Eye (tissue), 1 donor: ENCODE measurements around the gene FAM216A.
"Not testable (repeated sequence)": the region's sequence is repeated elsewhere in the genome, so short reads cannot be mapped to it uniquely, and the experiment has no call there.

Source experiments
- DNase-seq: peaks from one replicate; pipeline ENCODE4 v3.0.0-alpha.2; 2015

Gene FAM216A

GRCh38 chr12:110501752-110502738 lies 33.4 kb downstream of the FAM216A start, which contains the start of the genes RAD9B and VPS29:
RAD9B (plus strand) TSS chr12:110502331; CDS start chr12:110502338, 7 bp downstream.
VPS29 (minus strand) TSS chr12:110502111; CDS start chr12:110502051, 60 bp downstream.
- peak; percentile 99 for DNase-seq

DNA sequence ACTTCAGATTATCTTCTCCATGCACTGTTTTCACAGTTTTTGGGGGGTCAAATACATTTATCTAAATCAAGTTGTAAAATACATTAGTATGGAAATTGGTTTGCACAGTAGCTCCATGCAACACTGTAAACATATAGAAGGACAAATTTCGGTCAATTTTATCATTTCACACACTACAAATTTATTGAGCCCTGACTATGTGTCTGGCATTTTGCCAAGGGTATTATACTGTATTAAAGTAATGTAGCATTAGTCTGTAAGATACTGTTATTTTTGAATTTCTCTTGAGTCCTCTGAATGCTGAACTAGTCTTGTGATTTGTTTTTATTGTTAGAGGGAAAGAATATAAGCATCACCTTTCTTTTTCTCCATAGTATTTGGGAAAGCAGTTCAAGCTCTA lies 34.8 kb downstream of the FAM216A start:
- DNase-seq: no peak

- DNase-seq: no peak
Measured at GRCh38 chr12:110505332-110505731, 36.7 kb downstream of the FAM216A start.

- no peak for DNase-seq
Measured at GRCh38 chr12:110508071-110508586, 39.5 kb downstream of the FAM216A start.

- no peak for DNase-seq
Measured at GRCh38 chr12:110513842-110514241, 45.2 kb downstream of the FAM216A start.

- DNase-seq: no peak
Measured at GRCh38 chr12:110514363-110514762, 45.7 kb downstream of the FAM216A start.

GRCh38 chr12:110516995-110517394 lies 48.4 kb downstream of the FAM216A start:
- no peak for DNase-seq

GRCh38 chr12:110518014-110518413 lies 49.4 kb downstream of the FAM216A start:
- DNase-seq: not testable (repeated sequence)

DNA sequence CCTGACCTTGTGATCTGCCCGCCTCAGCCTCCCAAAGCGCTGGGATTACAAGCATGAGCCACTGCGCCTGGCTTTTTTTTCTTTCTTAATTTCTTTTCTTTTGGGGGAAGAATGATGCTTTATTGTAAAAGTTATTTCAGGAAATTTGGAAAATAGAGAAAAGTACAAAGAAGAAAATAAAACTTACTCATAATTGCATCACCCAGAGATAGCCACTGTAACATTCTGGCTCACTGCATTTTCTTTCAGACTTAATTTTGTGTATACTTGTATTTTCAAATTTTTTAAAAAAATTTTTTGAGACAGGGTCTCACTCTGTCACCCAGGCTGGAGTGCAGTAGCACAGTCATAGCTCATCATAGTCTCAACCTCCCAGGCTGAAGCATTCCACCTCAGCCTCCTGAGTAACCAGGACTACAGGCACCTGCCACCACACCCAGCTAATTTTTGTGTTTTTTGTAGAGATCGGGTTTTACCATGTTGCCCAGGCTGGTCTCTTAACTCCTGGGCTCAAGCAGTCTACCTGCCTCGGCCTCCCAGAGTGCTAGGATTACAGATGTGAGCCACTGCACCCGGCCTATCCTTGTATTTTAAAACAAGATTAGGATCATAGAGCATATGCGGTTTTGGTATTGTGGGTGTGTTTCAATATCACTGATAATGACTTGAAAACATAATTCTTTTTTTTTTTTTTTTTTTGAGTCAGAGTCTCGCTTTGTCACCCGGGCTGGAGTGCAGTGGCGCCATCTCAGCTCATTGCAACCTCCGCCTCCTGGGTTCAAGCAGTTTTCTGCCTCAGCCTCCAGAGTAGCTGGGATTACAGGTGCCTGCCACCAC lies 52.4 kb downstream of the FAM216A start:
- not testable (repeated sequence) for DNase-seq

GRCh38 chr12:110528277-110528839 lies 59.7 kb downstream of the FAM216A start:
- DNase-seq: no peak

GRCh38 chr12:110530511-110530910 lies 61.9 kb downstream of the FAM216A start:
- DNase-seq: no peak

GRCh38 chr12:110531741-110532333 lies 63.2 kb downstream of the FAM216A start:
- no peak for DNase-seq

- DNase-seq: no peak
Measured at GRCh38 chr12:110532644-110533043, 64.0 kb downstream of the FAM216A start.

DNA sequence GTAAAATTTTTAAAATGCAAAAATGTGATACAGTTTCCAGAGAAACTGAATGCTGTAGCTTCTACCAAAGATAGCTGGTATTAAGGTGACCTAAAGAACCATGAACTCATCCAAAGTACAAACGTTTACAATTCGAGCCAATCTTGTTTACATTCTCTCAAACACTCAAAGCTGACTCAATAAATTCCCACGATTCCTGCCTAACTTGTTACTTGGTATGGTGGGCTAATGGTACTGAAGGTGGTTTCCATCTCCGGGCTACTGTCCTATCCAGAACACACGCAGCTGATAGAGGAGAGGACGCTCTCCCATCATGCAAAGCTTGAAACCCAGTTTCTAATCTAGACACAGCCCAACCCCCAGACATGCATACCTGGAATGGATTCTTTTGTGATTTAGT lies 65.0 kb downstream of the FAM216A start:
- DNase-seq: no peak

DNA sequence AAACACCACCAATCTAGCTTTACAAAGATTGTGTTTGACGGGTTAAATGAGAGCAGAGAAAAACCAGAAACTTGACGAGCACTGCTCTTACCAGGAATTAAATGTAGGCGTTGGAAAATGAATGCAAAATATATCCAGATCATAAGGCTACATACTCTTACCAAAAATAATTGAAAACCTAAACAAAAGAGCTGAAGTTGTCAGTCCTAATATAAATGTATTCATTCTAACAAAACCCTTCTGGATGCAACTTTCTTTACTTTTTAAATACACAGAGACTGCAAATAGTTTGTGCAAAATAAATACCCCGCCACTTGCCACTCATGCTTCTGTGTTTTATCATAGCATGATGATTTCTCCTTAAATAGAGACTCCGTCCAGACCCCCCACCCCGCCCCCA lies 66.2 kb downstream of the FAM216A start:
- no peak for DNase-seq

DNA sequence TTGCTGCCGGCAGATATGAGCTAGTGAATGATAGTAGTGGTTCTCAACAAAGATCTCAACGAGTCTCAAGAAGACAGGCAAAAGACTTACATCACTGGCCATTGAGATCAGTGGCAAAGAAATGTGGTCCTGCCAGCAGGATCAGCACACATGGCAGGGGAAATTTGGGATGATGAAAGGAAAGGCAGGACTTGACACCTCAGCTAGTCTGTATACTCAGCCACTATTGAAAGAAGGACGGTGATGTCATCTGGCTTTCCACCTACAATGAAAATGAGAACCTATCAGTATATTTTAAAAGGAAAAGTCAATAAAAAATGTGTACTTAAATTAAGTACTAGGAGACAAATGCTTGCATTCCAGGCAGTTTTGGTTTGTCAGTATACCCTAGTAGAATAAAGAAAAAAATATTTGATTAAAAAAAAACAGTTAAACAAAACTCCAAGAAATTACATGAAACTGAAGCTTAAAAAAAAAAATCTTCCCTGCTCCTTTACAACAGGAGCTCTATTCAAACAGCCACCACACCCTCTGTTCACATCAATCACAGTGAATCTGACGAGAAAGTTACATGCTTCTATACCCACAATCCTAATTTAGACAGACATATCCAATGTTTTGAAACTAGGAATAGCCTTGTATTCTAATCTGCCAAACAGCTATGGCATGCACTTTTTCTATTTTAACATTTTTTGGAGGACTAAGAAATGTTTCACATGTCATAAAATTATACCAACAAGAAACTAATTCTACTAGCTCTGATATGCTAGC lies 68.4 kb downstream of the FAM216A start:
- DNase-seq: no peak

DNA sequence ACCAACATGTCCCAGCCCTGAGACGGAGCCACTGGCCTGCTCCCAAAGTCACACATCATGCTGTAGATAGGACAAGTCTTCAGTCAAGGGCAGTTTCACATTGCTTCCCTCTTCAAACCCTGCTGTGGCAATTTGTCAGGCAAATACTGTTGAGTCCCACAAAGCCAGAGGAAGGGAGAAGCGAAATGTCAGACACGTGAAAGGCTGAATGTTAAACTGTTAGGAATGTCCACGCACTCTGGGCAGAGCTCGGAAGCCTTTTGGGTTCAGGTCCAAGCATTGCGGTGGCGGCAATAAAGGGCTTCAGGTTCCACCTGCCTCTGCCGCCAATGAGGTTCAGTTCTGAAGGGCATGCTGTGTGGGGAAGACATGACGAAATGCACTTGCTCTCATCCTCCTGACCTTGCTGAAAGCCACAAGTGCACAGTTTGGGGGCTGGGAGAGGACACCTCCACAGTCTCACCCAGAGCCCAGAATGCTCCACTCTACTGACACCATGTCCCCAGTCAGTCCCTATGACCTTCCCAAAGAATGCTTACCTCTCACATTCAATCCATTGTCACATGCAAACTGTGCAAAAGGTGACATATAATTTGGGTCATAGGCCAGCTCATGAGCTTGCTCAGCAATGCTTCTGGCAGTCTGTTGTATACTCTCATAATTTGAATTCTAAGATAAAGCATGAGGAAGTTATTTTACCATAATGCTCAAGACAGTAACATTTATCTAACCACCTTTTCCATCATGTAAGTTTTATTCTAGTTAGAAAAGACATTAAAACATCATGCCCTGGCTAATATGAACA lies 69.2 kb downstream of the FAM216A start:
- DNase-seq: no peak

DNA sequence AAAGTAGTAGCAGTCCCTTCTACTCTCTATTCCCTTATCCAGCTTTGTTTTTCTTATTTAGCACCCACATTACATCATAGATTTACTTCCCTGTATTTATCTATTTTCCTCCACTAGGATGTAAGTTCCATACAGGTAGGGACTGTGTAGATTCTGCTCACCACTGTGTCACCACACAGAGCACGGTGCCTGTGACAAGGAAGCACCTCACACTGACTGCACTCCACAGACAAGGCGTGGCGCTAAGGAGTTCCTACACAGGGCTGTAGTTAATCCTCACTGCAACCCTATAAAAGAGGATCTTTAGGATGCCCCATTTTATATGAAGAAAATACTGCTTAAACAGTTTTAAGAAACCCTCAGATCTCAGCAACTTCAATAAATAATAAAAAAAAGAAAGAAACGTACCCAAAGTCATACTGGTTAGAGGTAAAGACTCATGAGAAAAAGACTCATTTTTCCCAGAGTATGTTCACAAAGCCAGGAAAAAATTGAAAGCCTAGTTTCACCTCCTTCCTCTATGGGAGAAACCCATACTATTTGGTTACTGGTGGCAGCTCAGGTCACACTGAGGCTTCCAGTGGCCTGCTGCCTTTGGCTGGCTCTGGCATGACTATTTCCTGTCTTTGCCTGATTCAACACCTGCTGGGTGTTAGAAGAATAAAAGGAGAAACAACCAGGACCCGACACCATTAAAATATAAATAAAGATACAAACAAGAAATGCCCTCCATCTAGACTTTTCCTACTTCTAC lies 70.4 kb downstream of the FAM216A start:
- no peak for DNase-seq
